Stimulated activated CD8-positive, alpha-beta memory T cell treated with anti-CD3 and anti-CD28 coated beads, Interleukin-4, amount 100 ng/mL, for 48 hours (primary cell): ENCODE data around the gene HEPHL1.

Experiments used
- DNase-seq: peaks from one replicate; pipeline ENCODE4 v3.0.0-alpha.2; 2020

The HEPHL1 gene

GRCh38 chr11:94023856-94024255, 2.7 kb downstream of the HEPHL1 start:
- DNase-seq, result no peak

DNA sequence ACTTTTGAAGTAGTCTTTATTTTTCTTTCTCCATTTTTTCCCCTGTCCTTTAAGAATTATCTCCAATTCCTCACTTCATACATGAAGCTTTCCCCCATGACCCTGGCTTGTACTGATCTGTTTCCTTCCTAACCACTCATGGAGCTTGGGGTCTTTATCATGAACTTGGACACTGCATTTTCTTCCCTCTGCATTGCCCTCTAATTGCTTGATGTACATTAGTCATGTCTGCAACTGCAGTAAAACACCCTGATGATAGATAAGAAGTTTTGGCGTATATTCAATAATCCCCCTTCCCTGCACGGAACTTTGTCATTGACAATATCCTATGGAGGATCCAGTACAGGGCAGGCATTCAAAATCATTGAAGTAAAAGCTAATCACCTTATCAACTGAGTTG, 3.4 kb downstream of the HEPHL1 start:
- DNase-seq, result no peak

DNA sequence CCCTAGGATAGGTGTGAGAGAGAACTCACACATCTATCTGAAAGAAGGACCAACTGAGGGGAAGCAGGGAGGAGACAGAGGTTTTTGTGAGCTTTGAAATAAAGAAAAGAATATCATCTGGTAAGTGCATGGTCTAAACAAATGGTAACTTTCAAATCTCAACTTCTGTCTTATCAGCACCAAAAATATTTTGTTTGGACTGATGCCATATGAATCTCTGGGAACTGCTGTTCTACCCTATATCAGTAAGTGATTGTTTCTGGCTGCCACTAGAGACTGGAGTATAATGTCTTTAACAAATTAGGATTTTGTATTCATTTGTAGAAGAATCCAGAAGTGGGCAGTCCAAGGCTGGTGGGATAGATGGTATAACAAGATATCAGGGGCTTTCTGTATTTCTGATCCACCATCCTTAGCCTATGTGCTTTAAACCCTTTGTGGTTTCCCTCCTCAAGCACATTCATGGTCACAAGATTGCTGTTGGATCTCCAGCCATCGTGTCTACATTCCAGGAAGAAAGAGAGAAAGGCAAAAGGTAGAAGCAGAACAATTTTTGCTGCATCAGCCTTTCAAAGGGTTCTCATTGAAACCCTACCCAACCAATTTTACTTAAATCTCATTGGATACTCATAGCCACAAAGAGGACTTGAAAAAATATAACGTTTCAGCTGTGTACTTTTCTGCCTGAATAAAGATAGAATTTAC, 4.7 kb downstream of the HEPHL1 start:
- no peak for DNase-seq

- DNase-seq, result no peak
Measured at GRCh38 chr11:94027210-94027609, 6.1 kb downstream of the HEPHL1 start.

DNA sequence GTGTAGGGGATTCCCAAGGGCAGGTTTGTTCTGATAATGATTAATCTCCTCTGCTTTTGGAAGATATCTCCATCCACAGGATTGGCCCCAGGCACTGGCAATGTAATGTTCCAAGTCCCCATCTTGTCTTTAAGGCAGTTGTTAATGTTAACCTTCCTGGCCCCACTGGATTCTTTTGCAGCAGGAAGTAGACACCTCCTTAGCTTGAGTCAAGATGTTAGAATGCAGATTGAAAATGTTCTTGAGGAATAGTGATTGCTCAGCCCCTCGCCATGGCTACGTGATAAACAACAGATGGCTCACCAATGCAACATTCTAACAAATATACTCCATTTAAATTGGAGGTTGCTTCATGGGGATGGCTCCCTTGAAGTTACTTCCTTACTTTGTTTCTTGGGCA, 7.3 kb downstream of the HEPHL1 start:
- DNase-seq, result no peak

DNA sequence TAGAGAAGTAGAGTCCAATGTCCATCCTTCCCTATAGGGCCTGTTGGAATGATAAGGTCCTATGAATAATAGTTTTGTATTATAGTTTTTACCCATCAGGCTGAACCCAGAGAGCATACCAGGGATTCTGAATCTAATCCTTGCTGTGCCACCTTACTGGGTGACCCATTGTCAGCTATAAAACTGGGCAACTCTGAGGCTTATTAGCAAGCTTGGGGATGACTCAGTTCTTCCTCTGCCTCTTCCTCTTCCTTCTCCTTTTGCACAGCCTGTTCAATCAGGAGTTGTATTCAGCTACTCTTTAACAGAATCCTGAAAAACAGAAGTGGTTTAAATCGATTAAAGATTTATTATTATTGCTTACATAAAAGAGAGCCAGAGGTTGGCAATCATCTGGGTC, 8.9 kb downstream of the HEPHL1 start:
- DNase-seq, result no peak

GRCh38 chr11:94031625-94032024, 10.5 kb downstream of the HEPHL1 start:
- DNase-seq, result no peak

DNA sequence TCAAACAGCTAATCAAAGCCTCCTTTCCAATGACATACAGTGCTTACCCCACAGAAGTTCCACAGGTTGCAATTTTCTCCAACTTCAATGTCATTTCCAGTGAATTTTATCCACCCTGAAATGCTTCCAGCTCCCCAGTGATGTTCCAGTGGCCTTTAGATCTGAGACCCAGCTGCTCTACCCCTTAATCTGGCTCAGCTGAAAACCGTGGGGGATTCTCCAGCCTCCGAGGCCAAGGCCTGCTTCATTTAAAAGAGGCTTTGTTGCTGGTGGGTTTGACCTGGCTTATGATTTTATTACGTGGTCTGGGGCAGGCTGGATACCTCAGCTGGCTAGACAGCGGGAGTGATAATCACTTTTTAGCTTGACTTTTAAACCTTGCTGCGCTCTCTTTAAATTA, 10.9 kb downstream of the HEPHL1 start:
- DNase-seq, result no peak

DNA sequence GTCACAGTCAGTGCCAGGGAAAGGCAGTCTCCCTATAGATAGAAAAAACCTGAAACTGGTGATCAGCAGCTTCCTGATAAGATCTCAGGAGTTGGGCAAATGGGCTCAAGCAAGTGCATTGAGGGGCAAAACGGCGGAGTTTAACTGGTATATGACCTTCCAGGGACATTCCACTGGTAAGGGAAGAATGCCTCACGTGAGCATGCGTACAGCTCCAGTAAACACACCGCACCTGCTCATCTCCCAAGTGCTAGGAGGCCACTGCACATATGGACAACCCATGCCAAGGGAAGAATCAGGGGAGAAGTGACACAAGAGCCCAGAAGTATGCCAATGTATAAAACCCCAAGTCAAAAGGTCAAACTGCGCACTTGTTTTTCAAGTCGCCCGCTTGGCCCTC, 11.6 kb downstream of the HEPHL1 start:
- DNase-seq, result no peak

DNA sequence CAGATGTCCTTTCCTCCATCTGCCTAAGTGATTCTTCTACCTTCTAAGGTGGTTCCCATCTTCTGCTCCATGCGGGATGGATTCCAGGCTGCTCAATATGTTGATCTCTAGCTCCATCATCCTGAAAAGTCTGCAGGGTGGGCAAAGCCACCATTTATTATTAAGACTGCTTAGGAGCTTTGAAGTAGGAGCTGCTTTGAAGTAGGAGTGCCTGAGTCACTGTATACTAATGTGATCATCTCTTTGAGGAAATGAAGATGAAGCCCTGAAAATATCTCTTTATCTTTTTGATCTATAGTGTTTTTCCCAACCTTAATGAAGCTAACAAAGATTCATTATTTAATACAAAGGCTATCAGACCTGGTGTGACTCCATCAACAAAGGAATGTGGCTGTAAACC, 13.1 kb downstream of the HEPHL1 start:
- DNase-seq, result no peak

DNA sequence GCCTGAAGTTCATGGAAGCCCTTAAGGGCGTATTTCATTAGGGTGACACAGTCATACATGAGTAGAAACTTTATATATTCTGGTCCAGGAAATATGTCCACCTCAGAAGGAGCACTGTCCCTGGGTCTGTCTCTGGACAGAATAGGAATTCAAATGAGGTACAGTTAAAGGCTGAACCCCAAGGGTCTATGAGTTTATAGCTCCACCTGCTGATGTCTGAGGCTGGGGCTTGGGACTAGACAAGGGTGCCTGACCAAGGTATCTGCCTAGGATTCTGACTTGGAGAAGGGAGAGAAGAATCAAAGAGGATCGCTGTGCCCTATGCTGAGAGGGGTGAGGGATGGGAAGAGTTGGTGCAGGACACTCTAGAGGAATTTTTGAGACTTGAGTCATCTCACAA, 14.9 kb downstream of the HEPHL1 start:
- DNase-seq, result no peak

- no peak for DNase-seq
Measured at GRCh38 chr11:94043241-94043640, 22.1 kb downstream of the HEPHL1 start.

- no peak for DNase-seq
Measured at GRCh38 chr11:94046796-94047195, 25.6 kb downstream of the HEPHL1 start.

DNA sequence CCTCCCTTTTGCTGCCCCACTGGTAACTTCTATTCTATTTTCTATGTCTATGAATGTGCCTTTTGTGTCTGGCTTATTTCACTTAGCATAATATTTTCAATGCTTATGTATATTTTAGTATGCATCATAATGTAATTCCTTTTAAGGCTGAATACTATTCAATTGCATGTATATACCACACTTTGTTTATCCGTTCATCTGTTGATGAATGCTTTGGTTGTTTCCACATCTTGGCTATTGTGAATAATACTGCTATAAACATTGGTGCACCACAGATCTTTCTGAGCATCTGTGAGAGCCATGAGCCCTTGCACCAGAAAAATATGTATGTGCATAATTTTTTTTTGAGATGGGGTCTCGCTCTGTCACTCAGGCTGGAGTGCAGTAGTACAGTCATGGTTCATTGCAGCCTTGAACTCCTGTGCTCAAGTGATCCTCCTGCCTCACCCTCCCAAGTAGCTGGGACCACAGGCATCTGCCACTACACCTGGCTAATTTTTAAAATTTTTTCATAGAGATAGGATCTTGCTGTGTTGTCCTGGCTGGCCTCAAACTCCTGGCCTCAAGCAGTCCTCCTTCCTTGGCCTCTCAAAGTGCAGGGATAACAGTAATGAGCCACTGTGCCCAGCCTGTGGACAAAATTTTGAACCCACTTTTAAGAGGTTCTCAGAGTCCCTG, 27.0 kb downstream of the HEPHL1 start:
- no peak for DNase-seq

GRCh38 chr11:94049351-94049750, 28.2 kb downstream of the HEPHL1 start:
- no peak for DNase-seq

GRCh38 chr11:94058630-94059029, 37.5 kb downstream of the HEPHL1 start:
- no peak for DNase-seq

GRCh38 chr11:94059065-94059464, 37.9 kb downstream of the HEPHL1 start:
- no peak for DNase-seq

- DNase-seq, result no peak
Measured at GRCh38 chr11:94060401-94060800, 39.2 kb downstream of the HEPHL1 start.

GRCh38 chr11:94062360-94062759, 41.2 kb downstream of the HEPHL1 start:
- DNase-seq, result no peak

DNA sequence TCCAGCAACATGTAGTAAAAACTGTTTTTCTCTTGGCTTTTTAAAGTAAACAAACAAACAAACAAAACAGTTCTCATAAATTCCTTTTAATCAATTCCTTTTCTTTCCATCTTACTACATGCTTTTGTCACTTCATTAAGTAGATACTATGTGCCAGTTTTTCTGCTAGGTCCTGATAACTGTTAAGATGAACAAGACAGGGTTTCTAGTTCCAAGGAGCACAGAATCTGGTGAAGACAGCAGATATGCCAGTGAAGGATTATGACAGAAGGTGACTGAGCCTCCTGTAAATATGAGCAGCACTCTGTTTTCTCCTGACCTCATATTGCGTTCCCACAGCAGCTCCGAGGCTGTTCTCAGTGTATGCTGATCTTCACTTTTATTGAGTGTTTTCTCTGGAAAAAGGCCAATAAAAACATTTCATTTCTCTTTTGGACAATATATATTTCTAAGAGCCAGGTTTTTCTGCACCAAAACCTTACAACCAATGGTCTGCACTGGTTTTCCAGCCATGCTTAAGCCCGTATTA, 45.8 kb downstream of the HEPHL1 start:
- DNase-seq, result no peak

DNA sequence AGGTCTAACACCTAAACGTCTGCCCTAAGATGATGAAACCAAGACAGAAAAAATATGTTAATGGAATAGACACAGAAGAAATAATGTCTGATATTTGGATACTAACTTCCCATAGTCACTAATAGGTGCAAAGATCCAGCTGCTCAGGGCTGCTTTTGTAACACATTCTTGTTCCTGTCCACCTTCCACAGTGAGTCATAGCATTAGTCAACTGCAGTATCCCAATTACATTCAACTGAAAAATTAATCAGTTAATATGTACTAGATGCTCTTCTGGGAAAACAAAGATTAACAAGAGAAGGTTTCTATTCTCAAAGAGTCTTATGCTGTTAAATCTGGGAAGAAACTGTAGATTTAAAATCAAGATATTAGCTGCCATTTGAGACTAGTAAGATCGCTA, 47.6 kb downstream of the HEPHL1 start:
- no peak for DNase-seq

DNA sequence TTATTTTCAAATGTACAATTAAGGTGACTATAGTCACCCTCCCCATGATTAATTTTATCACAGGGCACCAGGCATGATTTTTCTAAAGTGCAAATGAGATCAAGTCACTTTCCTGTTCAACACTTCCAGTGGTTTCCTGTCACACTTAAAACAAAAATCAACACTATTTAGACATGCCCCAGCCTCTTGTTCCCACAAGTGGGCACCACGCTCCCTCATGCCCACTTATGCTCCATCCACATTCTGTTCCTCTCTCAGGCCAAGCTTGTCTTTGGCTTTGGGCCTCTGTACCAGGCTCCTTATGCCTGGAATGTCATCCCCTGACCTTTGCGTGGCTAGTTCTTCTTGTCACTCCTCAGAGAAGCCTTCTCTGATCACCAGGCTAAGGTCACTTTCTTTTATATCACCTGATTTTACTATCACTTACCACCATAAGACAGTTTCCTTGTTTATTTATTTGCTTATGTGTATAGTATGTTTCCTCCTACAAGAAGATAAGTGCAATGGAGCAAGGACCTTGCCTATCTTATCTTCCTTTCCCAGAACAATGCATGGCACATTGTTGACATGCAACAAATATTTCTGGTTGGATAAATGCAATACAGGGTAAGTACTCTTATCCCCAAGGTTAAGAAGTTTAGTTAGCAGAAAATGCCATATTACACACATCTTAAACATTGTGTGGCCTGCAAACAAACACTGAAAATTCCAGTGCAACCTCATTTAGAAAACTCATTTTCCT, 56.6 kb downstream of the HEPHL1 start:
- DNase-seq, result no peak

GRCh38 chr11:94084164-94084563, 63.0 kb downstream of the HEPHL1 start:
- DNase-seq, result no peak

GRCh38 chr11:94088906-94089305, 67.8 kb downstream of the HEPHL1 start:
- no peak for DNase-seq
